Measurements from ENCODE around the gene LTBP2.
"Not testable (repeated sequence)": the region's sequence is repeated elsewhere in the genome, so short reads cannot be mapped to it uniquely, and the experiment has no call there.

Gene LTBP2

DNA sequence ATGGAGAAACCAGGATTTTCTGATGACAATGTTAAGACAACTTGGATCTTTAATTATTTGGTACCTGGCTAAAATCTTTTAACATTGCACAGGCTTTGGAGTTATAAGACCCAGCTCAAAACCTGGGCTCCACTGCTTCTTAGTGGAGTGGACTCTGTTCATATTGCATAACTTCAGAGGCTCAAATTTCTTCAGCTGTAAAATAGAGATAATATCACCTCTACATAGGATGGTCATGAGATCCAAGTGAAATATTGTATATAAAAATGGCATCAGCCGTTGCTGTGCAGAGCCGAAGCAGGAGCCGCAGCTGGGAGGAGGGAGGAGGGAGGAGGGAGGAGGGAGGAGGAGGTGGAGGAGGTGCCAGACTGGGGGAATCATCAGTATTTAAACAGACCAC is 129.5 kb downstream of the LTBP2 start:
- no peak for DNase-seq (ENCODE audit: low spot score)

DNA sequence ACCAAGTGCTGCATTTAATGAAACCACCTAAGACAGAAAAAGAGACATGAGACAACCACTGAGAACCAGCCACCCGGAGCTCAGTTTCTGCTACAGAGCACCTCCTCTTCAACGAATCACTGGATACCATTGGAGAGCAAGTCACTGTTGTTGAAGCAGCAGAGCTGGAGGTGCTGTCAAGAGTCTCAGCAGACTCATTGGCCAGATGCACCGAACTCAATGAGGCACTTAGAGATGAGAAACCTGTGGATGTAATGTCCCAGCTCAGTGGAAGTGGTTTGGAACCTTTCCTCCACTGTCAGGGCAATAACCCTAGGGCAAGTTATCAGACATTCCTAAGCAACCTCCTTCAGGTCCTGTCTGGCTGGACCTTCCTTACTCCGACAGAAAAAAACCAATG is 132.0 kb downstream of the LTBP2 start:
- DNase-seq (ENCODE audit: low spot score), result no peak

DNA sequence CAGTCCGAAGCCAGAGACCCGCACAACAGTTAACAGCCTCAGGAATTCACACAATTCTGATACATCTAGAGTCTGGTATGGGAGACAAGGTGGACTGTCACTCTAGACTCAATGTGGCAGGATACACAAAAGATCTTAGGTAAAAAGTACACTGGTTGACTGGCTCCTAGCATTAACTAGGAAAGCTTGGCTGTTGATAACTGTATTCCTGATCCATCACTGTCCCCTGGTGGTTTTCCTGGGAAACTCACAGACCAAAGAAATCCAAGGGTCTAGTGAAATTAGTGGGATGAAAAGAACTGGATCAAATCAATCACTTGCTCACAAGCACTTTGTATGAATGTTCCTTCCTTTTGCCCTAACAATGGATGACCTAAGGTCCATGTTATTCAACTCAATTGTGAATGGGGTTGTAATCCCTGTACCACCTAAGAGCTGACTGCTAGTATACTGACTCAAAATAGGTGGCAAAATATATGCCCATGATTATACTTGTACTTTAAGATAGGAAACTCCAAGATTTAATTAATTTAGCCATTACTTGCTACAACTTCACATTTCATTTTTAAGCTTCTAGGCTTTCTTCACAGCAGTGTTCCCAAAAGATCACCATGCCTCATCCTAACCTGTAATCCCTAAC is 132.9 kb downstream of the LTBP2 start:
- DNase-seq (ENCODE audit: low spot score), result peak; percentile 51

DNA sequence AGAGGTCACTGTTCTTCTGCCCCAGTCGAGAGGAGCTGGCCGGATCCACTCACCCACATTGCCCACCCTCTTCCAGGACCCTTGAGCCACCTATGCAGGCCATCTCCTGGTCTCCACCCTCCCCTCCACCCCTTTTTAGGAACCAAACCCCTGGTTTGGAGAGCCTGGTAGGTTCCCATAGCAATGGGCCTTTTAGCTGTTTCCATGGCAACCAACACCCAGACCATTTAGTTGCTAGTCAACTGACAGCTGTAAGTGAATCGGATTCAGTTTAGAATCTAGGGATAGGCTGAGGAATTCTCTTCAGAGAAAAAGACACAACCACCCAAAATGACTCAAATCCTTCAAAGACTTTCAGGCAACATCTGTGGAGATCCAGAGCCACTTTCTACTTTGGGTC is 135.4 kb downstream of the LTBP2 start:
- DNase-seq (ENCODE audit: low spot score), result peak; percentile 42

DNA sequence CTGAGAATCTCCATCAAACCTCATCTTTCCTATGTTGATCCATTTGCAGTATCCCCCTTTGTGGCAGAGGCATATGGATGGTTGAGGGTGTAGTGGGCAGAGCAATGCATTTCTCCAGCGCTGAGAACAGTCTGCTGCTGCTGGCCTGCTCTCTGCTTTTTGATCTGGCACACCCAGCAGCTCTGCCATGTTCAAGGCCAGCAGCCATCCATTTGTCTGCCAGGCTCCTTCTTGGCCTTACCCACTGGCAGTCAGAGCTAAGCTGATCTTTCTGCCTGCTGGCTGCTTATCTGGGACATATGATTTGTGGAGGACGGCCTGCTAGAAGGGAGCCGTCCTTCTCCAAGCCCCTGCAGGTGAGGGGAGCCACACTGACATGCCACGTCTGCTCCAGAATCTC is 135.9 kb downstream of the LTBP2 start:
- DNase-seq (ENCODE audit: low spot score), result no peak

DNA sequence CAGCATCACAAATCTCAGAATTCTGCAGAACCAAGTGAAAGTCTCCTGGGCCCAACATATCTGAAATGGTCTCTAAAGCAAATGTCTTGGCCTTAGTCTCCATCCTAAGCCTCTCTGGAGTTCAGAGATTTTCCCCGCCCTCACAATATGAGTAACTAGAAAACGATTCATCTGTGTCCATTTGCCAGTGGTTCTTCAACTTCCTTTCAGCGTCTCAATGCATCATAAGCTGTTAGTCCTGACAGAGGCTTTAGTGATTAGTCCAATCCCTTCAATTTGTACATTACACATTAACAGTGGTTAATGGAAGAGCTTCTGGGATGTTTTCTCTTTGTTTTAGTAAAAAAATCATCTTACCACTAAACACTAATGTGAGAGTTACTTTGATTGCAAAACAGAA is 136.4 kb downstream of the LTBP2 start:
- no peak for DNase-seq (ENCODE audit: low spot score)

DNA sequence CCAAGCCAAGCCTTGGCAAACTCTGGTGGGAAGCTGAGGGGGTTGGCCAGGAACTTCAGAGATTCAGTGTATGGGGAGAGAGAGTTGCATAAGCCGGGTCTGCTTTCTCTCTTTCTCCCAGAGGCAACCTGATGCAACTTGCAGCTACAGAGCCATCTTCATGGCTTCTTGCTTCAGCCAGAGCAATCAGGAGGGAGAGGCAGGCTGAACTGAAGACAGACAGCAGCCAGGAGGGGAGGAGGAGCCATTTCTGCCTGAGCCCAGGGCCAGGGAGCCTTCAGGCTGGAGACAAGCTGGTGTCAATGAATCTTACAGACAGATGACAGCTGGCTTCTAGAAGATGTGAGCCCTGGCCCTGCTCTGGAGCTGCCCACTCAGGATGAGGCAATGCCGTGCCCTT is 137.7 kb downstream of the LTBP2 start:
- DNase-seq (ENCODE audit: low spot score), result no peak

DNA sequence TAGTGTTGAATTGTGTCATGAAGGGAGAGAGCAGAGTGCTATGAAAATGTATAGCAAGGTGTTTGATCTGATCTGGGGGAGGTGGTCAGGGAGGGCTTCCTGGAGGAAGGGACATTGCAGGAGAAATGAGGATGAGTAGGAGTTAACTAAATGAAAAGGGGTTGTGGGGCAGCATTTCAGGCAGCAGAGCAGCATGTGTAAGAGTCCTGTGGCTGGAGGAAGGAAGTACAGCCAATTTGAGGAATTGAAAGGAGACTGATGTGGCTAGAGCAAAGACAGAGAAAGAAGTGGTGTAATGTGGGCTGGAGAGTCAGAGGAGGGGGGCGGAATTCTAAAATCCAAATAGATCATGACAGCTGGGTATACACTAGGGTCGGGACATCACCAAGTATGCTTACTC is 139.4 kb downstream of the LTBP2 start:
- DNase-seq (ENCODE audit: low spot score), result no peak

DNA sequence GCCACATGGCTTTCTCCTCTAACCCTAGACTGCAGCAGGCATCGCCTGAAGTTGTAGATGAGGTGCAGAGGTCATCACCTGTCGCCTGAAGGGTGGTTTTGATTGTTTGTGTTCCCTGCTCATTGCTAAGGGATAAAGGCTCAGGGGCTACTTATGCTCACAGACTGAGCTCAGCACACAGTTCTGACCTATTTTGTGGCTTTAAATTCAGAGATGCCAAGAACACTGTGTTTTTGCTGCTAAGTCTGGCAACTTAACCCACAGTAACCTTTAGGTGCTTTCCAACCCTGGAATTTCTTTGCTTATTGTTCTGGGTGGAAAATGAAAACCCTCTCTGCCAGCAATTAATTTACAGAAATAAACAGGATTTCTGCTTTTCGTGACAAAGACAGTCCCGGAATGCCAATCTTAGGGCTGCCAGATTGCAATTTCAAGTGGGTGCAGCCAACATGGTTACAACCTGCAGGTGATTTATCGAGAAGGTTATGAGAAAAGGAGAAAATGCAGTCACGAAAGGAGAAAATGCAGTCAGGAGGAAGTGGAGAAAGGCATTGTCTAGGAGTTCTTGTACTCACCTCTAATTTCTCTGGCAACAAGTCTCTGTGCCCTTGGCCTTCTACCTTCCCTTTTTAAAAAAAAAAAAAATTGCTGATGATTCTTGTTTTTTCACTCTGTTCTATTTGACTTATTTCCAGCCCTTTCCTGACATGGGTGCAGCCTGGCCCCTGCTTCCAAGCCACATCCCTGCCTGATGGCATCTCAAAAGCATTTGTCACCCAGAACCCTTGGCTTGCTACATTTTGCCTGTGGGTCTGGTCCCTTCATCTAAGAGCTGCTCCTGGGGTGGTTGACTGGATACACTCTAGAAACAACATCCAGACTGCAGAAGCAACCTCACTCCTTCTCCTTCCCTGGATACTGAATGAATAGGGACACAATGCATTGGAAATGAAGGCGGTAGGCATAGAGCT is 142.2 kb downstream of the LTBP2 start:
- peak; percentile 15 for DNase-seq (ENCODE audit: low spot score)

DNA sequence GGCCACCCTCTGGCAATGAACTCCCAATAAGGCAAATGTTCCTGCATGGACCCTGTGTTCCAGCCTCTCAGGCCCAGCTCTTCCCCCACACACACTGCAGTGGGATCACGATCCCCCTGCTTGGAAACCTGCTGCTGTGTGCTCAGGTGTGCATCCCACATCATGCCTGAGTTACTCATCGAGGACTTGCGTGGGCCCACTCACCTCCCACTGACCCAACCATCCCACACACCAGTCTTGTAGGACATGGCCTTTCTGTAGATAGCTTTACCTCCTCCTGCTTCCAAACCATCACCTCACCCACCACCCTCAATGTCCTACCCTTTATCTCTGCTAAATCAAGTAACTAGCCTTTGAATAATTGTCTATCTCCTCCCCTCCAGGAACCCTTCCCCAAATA is 143.5 kb downstream of the LTBP2 start:
- DNase-seq (ENCODE audit: low spot score), result no peak

DNA sequence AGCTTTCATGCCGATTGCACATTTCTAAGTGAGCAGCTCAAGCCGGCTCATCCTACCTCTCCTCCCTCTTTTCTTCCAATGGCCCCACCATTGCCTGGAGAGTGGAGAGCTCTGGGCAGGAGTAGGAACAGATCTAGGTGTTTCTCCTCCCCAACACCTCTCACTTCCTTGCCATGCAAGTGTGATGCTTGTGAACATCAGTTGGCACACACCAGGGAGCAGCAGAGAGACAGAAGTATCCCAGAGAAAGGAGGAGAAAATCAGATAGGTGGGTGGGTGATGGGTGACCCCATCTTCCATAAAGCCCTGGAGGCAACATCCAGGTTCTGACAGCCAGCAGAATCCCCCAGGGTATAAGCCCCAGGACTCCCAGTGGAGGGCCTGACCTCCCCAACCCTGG is 146.7 kb downstream of the LTBP2 start:
- no peak for DNase-seq (ENCODE audit: low spot score)

DNA sequence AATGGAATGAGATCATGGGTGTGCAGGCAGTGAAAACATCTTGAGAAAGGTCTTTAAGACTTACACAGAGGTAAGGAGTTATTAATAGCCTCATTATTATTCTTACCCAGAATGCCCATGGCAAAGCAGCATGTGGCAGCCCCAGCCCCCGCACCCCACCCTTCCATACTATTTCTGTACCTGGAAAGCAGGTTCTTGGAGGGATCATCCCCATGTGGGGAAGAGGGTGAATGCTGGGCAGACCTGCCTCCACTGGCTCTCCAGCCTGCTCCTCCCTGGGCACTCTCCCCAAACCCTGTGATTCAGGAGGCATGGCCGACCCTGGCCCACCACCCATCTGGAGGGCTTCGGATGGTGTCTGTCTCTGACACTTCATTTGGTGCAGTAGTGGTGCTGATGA is 147.3 kb downstream of the LTBP2 start:
- DNase-seq (ENCODE audit: low spot score), result no peak

DNA sequence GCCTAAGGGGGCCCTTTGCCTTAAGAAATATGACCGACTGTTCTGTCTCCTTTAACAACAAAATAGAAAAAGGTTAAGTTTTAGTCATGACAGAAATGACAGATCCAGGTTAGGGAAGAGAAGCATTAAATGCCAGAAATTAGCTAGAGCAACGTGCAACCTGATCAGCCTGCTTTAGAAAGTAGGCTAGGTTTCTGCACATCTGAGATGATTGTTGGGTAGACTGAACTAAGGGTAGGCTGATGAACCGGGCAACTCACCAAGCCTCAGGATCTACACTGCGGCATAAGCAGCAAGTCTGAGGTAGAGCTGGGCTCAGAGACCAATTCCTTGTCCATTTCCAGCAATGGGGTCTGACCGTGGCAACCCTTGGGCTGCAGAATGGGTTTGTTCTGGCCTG is 148.3 kb downstream of the LTBP2 start:
- no peak for DNase-seq (ENCODE audit: low spot score)

DNA sequence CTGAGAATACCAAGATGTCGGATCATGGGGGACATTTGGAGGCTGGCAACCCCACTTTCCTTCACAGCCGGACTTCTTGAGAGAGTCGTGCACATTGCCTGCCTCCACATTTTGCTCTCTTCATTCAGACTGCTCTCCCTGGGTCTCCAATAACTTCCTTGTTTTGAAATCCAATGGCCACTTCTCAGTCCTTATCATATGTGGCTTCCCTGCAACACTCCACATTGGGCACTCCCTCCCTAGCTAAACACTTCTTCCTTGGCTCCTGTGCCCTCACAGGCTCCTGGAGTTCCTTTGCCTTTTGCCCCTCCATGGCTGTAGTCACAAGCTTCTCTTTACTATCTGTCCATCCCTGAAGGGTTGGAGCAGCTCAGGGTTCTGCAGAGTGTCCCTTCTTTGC is 149.0 kb downstream of the LTBP2 start:
- no peak for DNase-seq (ENCODE audit: low spot score)

DNA sequence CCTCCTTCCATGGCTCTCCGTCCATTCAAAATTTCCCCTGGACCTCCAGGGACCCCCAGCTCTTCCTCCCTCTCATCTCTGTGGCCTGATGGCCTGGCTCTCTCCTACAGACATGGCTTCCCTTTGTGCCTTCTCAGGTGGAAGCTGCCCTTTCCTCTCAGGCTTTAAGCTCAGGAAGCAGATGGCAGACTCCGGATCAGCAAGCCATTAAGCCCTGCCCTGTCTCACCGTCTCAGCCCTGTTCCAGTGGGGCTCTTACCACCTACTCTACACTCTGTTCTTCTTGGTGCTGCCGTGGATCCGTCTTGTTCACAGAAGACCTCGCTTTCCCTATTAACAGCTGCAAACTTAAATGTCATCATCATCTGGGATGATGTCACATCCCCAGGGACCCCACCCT is 152.1 kb downstream of the LTBP2 start:
- DNase-seq (ENCODE audit: low spot score), result no peak

DNA sequence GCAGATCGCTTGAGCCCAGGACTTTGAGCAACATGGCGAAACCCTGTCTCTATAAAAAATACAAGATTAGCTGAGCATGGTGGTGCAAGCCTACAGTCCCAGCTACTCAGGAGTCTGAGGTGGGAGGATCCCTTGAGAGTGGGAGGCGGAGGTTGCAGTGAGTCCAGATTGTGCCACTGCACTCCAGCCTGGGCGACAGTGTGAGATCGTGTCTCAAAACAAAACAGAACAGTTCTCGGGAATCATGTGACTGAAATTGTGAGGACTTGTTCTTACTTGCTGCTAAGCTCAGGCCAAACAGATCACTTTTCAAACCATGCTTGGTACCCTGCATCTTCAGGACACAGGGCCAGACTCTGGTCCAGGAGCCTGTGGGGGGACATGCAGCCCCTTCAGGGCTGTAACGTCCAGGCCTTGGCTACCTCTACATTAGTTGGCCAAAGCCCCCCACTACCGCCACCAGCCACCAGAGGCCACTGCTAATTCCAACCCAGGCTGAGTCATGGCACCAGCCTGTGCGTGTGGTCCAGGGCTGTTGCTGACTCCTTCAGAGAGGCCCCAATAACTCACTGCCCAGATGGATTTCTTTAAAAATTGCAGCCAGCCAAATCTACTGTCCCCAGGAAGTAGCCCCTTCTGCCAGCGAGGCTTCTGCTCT is 152.6 kb downstream of the LTBP2 start:
- DNase-seq (ENCODE audit: low spot score), result no peak

DNA sequence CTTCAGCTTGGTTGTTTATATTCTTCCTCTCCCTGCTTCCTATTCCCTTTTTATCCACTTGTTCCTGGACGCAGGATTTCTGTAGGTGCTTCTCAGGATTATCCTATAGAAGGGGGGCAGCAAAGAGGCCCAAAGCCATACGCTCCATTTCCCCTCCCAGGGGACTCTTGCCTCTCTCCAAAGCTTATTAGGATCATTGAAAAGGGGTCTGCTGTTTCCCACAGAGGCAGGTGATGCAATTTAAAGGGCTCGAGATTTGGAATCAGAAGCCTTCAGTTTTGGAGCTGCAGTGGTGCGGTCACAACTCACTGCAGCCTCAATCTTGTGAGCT is 154.5 kb downstream of the LTBP2 start:
- DNase-seq (ENCODE audit: low spot score), result no peak

DNA sequence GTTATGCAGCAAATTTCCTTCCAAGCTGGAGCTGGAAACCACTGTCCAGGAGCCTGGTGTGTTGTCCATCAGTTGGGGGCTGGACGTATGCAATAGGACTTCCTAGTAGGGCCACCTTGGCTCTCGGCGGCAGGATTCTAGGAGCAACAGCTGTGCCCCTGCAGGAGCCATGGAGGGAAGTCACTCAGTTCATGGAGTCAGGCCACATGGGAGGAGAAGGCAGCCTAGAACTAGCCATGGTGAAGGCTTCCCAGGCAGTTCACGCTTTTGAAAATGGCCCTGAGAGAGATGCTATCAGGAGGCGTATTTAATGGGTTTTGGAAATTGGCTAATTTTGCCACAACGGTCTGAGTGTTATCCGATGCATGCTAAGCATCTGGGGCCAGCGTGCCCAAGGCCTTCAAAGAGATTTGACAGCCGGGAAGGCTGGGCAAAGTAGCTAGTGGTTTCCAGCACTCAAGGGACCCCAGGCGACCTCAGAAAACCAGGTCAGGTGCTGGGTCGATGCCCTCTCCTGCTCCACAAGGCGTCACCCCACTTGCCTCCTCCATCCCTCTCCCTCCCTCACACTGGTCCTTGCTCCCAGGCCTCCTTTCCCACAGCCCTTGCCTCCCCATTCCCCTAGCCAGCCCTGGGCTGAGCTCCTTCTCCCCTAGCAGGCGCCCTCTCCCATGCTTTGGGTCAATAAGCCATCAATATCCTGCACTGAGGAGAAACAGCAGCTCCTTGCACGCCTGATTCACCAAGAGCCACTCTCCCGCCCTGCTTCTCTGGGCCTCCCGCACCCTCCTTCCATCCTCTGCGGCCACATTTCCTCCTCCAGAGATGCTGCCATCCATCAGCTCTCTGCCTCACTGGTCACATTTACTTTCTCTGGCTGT is 155.1 kb downstream of the LTBP2 start:
- no peak for DNase-seq (ENCODE audit: low spot score)

DNA sequence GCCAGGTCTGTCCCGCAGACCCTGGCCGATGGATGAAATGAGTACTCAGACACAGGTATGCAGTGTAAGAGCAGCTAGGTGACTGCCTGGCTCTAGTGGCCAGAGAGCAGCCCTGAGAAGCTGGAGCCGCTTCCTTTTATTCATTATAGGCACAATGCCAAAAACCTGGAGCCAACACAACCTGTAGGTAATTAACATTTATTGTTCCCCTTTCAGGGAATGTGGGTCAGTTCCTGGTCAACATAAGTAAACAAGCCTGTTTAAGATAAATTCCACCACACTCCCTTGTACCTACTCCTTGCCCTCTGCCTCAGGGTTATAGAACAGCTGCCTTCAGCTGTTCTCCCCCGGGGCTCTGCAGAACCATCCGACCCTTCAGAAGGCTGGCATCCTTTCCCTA is 157.6 kb downstream of the LTBP2 start:
- not testable (repeated sequence) for DNase-seq (ENCODE audit: low spot score)
